SK-N-SH (cell line): ENCODE results near the gene TP63. TPM values are rescaled to one million over a fixed set of nuclear protein-coding genes. Genes with fewer than 3 reads are reported as not detected.

ENCODE experiments used
- CTCF ChIA-PET: fragments of 300-600, 350-600 bp; formaldehyde crosslinking; extraction: SDS; loops from one replicate; lab custom pipeline; 2021; lab: Yijun Ruan, JAX
- POLR2A ChIA-PET: fragments of 350-600 bp; sonication (Branson Sonifier 250); formaldehyde crosslinking; extraction: SDS; loops from one replicate; lab custom pipeline; 2020; ENCODE audit warnings: antibody characterized with exemption, inconsistent platforms; lab: Yijun Ruan, JAX
- DNase-seq: peaks from one replicate; pipeline ENCODE4 v3.0.0; 2012
- H2AFZ ChIP-seq: fragments of 200-600 bp; sonication (generic); 2 replicates; pipeline ENCODE4 v1.8.1; 2016; ENCODE audit warnings: antibody characterized with exemption, mild to moderate bottlenecking, low read depth
- H3F3A ChIP-seq: fragments of 200-600 bp; sonication (generic); replicated peaks from 2 replicates; pipeline ENCODE3; 2016; ENCODE audit warnings: antibody characterized with exemption, mild to moderate bottlenecking; ENCODE audit not compliant: insufficient read depth
- H3K27ac ChIP-seq, 2 experiments: fragments of 200-500 bp in 1 of 2; fragments of 200-600 bp in 1 of 2; sonication (Bioruptor generic) in 1 of 2; sonication (generic), shearing (Covaris generic) in 1 of 2; 2 replicates each; pipeline versions ENCODE4 v1.5.1 to v1.6.1; 2014 to 2016; ENCODE audit warnings: low read depth in 2 of 2, inconsistent platforms in 1 of 2, low read length in 1 of 2, mild to moderate bottlenecking in 1 of 2, mixed read lengths in 1 of 2
- H3K27me3 ChIP-seq: fragments of 200-600 bp; sonication (generic), shearing (Covaris generic); 2 replicates; pipeline ENCODE4 v1.6.1; 2016; ENCODE audit warnings: mixed run types; ENCODE audit not compliant: insufficient read depth
- H3K36me3 ChIP-seq, 2 experiments: fragments of 200-500 bp in 1 of 2; fragments of 200-600 bp in 1 of 2; sonication (Bioruptor generic) in 1 of 2; sonication (generic) in 1 of 2; replicated peaks in 1 of 2; 2 replicates each; pipeline versions ENCODE3 to v1.5.1; 2014 to 2016; ENCODE audit warnings: low read length in 1 of 2, mild to moderate bottlenecking in 1 of 2; ENCODE audit not compliant: insufficient read depth in 2 of 2, control insufficient read depth in 1 of 2
- H3K4me1 ChIP-seq, 2 experiments: fragments of 200-500 bp in 1 of 2; fragments of 200-600 bp in 1 of 2; sonication (Bioruptor generic) in 1 of 2; sonication (generic), shearing (Covaris generic) in 1 of 2; 2 replicates each; pipeline versions ENCODE4 v1.5.1 to v1.6.1; 2014 to 2016; ENCODE audit warnings: low read depth in 1 of 2, low read length in 1 of 2, mixed run types in 1 of 2; ENCODE audit not compliant: insufficient read depth in 2 of 2, control insufficient read depth in 1 of 2
- H3K4me2 ChIP-seq: fragments of 200-600 bp; sonication (generic), shearing (Covaris generic); 2 replicates; pipeline ENCODE4 v1.6.1; 2017; ENCODE audit warnings: mixed run types
- H3K4me3 ChIP-seq, 2 experiments: fragments of 200-500 bp in 1 of 2; fragments of 200-600 bp in 1 of 2; sonication (Bioruptor generic) in 1 of 2; sonication (generic), shearing (Covaris generic) in 1 of 2; 2 replicates each; pipeline versions ENCODE4 v1.5.1 to v1.8.1; 2014 to 2016; ENCODE audit warnings: low read depth in 2 of 2, inconsistent platforms in 1 of 2, low read length in 1 of 2, mild to moderate bottlenecking in 1 of 2, mixed read lengths in 1 of 2, moderate library complexity in 1 of 2
- H3K79me2 ChIP-seq: fragments of 200-600 bp; sonication (generic); 2 replicates; pipeline ENCODE4 v1.8.1; 2017; ENCODE audit warnings: mild to moderate bottlenecking; ENCODE audit not compliant: insufficient read depth
- H3K9ac ChIP-seq: fragments of 200-600 bp; sonication (generic); 2 replicates; pipeline ENCODE4 v1.6.1; 2017; ENCODE audit warnings: mixed run types
- H3K9me2 ChIP-seq: fragments of 200-600 bp; sonication (generic); 2 replicates; pipeline ENCODE4 v1.6.1; 2017; ENCODE audit warnings: mixed run types
- H3K9me3 ChIP-seq: fragments of 200-600 bp; sonication (generic); 2 replicates; pipeline ENCODE4 v1.6.1; 2017; ENCODE audit warnings: mixed run types, mild to moderate bottlenecking, moderate library complexity
- H4K20me1 ChIP-seq: fragments of 200-600 bp; sonication (generic); 2 replicates; pipeline ENCODE4 v1.6.1; 2017; ENCODE audit warnings: mild to moderate bottlenecking, mixed run types; ENCODE audit not compliant: insufficient read depth
- EP300 ChIP-seq, 2 experiments: IDR thresholded peaks; 2 replicates each; pipeline versions ENCODE4 v1.4.0 to v1.6.1; 2012; ENCODE audit warnings: borderline replicate concordance in 1 of 2, low read depth in 1 of 2, low read length in 1 of 2
- EZH2phosphoT487 ChIP-seq: fragments of 200-600 bp; sonication (generic); IDR thresholded peaks from 2 replicates; pipeline ENCODE4 v1.6.1; 2017; ENCODE audit warnings: low read depth, mixed run types, mild to moderate bottlenecking, antibody characterized with exemption, moderate library complexity, borderline replicate concordance
- FOXJ3 ChIP-seq: sonication (generic); formaldehyde crosslinking; IDR thresholded peaks from 2 replicates; pipeline ENCODE4 v1.5.1; 2020; ENCODE audit warnings: mild to moderate bottlenecking, missing genetic modification reagents
- FOXM1 ChIP-seq: IDR thresholded peaks from 2 replicates; pipeline ENCODE4 v1.4.0; 2012; ENCODE audit warnings: low read depth, mild to moderate bottlenecking
- GABPA ChIP-seq: IDR thresholded peaks from 2 replicates; pipeline ENCODE4 v1.4.0; 2012; ENCODE audit warnings: low read depth, mild to moderate bottlenecking
- JUND ChIP-seq: IDR thresholded peaks from 2 replicates; pipeline ENCODE4 v1.4.0; 2012
- MEF2A ChIP-seq: IDR thresholded peaks from 2 replicates; pipeline ENCODE4 v1.4.0; 2012; ENCODE audit warnings: low read depth, borderline replicate concordance
- RAD21 ChIP-seq: IDR thresholded peaks from 2 replicates; pipeline ENCODE4 v1.6.1; 2012; ENCODE audit warnings: mild to moderate bottlenecking, low read length
- RXRA ChIP-seq: IDR thresholded peaks from 2 replicates; pipeline ENCODE4 v1.4.0; 2012; ENCODE audit warnings: low read depth, mild to moderate bottlenecking, borderline replicate concordance
- SIN3A ChIP-seq: IDR thresholded peaks from 2 replicates; pipeline ENCODE4 v1.6.1; 2012; ENCODE audit warnings: low read depth, mild to moderate bottlenecking, low read length, moderate library complexity, borderline replicate concordance
- YY1 ChIP-seq: IDR thresholded peaks from 2 replicates; pipeline ENCODE4 v1.4.0; 2012; ENCODE audit warnings: low read depth, mild to moderate bottlenecking
- WGBS: methylation state at CpG from one replicate; pipeline ENCODE4 v1.1.6; 2017; ENCODE audit warnings: low lambda C conversion rate; 5-methylcytosine and 5-hydroxymethylcytosine counted together
- polyA plus RNA-seq, 3 experiments: library from polyadenylated mRNA; depleted of rRNA; stranded (reverse); fragments of >200 nt; gene quantifications; 2 replicates each; pipeline ENCODE4 v1.2.3, GENCODE V29; 2012
- TF ChIP-seq, protein P1 (sequence below): IDR thresholded peaks from 2 replicates; pipeline ENCODE4 v1.6.1; 2012; ENCODE audit warnings: mild to moderate bottlenecking, low read depth, low read length, moderate library complexity
- TF ChIP-seq, protein P2 (sequence below): IDR thresholded peaks from 2 replicates; pipeline ENCODE4; 2012
- TF ChIP-seq, protein P3 (sequence below): fragments of 150-350 bp; IDR thresholded peaks from 2 replicates; pipeline ENCODE4 v1.6.1; 2016; ENCODE audit warnings: mild to moderate bottlenecking, low read depth, low read length

The TP63 gene
- polyA plus RNA-seq, 1 of the 3 experiments (the other 2 are of a cell fraction), result not detected

DNA sequence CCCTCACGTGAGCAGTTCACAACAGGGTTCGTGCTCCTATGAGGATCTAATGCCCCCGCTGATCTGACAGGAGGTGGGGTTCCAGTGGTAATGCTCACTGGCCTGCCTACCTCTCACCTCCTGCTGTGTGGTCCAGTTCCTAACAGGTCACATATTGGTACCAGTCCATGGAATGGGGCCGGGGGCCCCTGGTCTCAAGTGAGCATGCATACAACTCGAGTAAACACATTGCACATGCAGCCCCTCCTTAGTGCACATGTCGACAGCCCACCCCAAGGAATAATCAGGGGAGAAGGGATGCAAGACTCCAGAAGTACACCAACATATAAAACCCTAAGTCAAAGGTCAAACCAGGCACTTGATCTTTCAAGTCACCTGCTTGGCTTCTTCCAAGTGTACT lies 127.0 kb downstream of the TP63 start (continued):
- TF ChIP-seq, protein P1, sequence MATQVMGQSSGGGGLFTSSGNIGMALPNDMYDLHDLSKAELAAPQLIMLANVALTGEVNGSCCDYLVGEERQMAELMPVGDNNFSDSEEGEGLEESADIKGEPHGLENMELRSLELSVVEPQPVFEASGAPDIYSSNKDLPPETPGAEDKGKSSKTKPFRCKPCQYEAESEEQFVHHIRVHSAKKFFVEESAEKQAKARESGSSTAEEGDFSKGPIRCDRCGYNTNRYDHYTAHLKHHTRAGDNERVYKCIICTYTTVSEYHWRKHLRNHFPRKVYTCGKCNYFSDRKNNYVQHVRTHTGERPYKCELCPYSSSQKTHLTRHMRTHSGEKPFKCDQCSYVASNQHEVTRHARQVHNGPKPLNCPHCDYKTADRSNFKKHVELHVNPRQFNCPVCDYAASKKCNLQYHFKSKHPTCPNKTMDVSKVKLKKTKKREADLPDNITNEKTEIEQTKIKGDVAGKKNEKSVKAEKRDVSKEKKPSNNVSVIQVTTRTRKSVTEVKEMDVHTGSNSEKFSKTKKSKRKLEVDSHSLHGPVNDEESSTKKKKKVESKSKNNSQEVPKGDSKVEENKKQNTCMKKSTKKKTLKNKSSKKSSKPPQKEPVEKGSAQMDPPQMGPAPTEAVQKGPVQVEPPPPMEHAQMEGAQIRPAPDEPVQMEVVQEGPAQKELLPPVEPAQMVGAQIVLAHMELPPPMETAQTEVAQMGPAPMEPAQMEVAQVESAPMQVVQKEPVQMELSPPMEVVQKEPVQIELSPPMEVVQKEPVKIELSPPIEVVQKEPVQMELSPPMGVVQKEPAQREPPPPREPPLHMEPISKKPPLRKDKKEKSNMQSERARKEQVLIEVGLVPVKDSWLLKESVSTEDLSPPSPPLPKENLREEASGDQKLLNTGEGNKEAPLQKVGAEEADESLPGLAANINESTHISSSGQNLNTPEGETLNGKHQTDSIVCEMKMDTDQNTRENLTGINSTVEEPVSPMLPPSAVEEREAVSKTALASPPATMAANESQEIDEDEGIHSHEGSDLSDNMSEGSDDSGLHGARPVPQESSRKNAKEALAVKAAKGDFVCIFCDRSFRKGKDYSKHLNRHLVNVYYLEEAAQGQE, result no peak
- TF ChIP-seq EP300 (IDR thresholded peaks at IDR 0.05; ENCODE audit: borderline replicate concordance in 1 of 2, low read depth in 1 of 2, low read length in 1 of 2), result no peak

DNA sequence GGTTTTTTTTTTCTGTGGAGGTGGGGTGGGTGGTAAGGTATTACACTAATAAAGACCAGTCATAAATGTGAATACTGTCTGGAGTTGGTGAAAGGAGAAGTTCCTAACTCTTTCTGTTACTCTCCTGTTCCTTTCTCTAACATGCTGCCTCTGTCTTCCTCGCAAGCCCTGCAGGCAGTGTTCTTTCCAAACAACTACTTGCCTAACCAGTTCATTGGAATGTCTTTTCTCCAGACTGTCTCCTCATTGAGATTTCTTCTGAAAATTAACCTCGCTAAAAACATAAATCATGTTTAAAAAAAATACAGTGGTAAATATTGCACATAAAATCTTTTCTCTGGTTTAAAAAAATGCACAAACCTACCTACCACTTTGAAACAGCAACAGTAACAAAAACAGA lies 135.2 kb downstream of the TP63 start:
- no peaks in the 10 kb centered on the region for H3F3A ChIP-seq
- TF ChIP-seq, protein P2, sequence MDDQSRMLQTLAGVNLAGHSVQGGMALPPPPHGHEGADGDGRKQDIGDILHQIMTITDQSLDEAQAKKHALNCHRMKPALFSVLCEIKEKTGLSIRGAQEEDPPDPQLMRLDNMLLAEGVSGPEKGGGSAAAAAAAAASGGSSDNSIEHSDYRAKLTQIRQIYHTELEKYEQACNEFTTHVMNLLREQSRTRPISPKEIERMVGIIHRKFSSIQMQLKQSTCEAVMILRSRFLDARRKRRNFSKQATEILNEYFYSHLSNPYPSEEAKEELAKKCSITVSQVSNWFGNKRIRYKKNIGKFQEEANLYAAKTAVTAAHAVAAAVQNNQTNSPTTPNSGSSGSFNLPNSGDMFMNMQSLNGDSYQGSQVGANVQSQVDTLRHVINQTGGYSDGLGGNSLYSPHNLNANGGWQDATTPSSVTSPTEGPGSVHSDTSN, result no peak
- TF ChIP-seq EP300 (IDR thresholded peaks at IDR 0.05; ENCODE audit: borderline replicate concordance in 1 of 2, low read depth in 1 of 2, low read length in 1 of 2) (no peak), GABPA (no peak), EZH2phosphoT487 (no peak), MEF2A (no peak), RAD21 (no peak), SIN3A (no peak), FOXJ3 (no peak), RXRA (no peak), FOXM1 (no peak), YY1 (no peak), JUND (no peak)
- TF ChIP-seq, protein P3, sequence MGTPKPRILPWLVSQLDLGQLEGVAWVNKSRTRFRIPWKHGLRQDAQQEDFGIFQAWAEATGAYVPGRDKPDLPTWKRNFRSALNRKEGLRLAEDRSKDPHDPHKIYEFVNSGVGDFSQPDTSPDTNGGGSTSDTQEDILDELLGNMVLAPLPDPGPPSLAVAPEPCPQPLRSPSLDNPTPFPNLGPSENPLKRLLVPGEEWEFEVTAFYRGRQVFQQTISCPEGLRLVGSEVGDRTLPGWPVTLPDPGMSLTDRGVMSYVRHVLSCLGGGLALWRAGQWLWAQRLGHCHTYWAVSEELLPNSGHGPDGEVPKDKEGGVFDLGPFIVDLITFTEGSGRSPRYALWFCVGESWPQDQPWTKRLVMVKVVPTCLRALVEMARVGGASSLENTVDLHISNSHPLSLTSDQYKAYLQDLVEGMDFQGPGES, result no peak
- TF ChIP-seq, protein P1, result no peak
- TF ChIP-seq, all 33 proteins: peak for 0
- Histone ChIP-seq H3K4me3 (no peak overlapping the region), H3K79me2 (no peaks in the 10 kb centered on the region), H3K27me3 (no peaks in the 10 kb centered on the region; the same call in 1 of the 2 replicates), H2AFZ (no peak overlapping the region), H3K9me3 (no peaks in the 10 kb centered on the region), H3K27ac (no peak overlapping the region), H4K20me1 (no peaks in the 10 kb centered on the region), H3K4me2 (no peak overlapping the region), H3K4me1 (no peaks in the 10 kb centered on the region), H3K9ac (no peak overlapping the region), H3K9me2 (no peaks in the 10 kb centered on the region), H3K36me3 (no peaks in the 10 kb centered on the region)
- WGBS, result 5% methylated on average over 2 of the region's 2 CpGs
- DNase-seq, result no peak
- CTCF ChIA-PET, result no interaction called here
- POLR2A ChIA-PET, result no interaction called here
